ENCODE results near the gene IREB2.

DNA sequence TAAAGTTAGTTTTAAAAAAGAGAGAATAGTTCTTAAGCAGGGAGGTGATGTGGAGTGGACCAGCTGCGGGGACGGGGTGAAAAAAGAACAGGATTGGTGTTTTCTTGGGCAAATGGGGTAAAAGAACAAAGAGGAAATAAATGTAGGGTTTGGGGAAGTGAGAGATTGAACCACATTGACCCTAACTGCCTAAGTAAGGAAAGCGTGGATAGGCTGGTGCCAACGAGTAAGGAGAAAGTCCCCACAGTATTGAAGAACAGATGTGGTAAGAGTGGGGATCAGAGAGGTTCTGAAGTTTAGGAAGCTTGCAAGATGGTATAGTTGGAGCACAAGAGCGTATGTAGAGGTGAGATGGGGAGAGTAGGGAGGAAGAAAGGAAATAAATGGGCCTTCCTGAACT, 17.0 kb downstream of the IREB2 start:
- TF ChIP-seq CTCF (IDR thresholded peaks at IDR 0.05; ENCODE audit: insufficient read depth, low read length) (no peak), GABPA (IDR thresholded peaks at IDR 0.05; ENCODE audit: low read depth) (no peak), REST (IDR thresholded peaks at IDR 0.05; ENCODE audit: insufficient replicate concordance, low read depth) (no peak), POLR2AphosphoS5 (IDR thresholded peaks at IDR 0.05; ENCODE audit: low read depth) (no peak)
